HG02870 (cell line): Measurements from ENCODE around the gene ARHGDIG.

Experiments
- ATAC-seq: cut with Tn5 transposase; IDR thresholded peaks from one replicate; pipeline ENCODE4 v1.9.1; 2021; ENCODE audit warnings: mild to moderate bottlenecking, moderate library complexity; ENCODE audit not compliant: unreplicated experiment

The ARHGDIG gene

DNA sequence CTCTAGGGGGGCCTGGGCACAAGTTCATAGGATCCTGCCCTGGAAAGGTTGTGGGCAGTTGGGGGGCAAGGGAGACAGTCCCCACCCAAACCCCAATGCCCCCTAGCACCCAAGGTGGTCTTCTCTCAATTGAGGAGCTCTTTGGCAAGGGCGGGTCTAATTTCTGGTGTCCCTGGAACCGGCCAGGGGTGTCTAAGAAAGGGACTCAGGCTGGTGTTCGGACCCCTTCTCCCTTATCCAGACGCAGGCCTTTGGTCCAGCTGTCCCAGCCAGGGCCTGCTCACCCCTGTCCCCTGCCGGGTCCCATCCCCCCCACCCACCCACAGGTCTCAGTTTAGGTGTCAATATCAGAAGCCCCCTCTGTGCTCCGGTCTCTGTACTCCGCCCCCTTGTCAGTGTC, 860 bp upstream of the ARHGDIG start:
- ATAC-seq = no peak

DNA sequence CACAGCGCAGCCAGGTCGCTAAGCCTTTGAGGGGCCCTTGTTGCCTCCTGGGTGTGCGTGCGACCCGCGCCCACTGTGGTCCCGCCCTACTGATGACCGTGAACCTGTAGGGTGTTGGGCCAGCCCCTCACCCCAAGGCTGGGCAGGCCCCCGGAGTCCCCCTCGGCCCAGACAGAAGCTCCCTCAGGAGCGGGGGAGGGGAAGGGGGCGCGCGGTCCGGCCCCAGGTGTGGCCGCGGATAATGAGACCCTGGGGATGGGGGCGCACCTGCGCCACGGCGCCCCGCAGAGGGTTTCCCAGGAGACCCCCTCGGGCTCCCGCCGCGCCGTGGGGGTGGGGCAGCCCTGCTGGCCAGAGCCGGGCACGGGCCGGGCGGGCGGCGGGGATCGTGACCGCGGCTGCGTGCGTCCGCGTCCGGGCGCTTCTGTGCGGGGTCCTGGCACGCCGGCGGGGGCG, 358 bp upstream of the ARHGDIG start:
- ATAC-seq = no peak

DNA sequence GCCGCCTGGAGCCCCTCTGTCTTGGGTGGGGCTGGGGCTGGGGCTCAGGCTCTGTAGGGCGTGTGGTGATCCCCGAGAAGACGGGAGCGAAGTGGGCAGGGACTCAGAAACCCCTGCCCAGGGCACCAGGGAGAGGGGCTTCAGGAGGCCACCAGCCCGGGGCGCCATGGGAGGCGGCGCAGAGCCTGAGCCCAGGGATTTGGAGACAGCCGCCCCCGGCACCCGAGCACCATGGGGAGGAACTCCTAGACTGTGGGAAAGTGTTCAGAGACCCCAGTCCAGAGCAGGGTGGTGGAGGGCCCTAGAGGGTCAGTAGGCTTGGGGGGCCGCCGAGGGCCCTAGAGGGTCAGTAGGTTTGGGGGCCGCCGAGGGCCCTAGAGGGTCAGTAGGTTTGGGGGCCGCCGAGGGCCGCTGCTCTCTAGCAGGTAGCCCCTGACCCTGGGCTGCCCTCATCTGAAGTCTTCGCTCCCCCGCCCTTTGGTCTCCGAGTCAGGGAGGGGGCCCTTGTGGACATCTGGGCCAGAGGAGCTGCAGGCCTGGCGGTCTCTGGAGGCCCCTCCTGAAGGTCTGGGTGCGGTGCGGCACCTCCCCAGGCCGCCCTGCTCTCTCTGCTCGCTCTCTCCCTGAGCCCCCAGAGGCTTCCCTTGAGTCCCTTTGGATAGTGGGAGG, 734 bp downstream of the ARHGDIG start:
- no peak for ATAC-seq

DNA sequence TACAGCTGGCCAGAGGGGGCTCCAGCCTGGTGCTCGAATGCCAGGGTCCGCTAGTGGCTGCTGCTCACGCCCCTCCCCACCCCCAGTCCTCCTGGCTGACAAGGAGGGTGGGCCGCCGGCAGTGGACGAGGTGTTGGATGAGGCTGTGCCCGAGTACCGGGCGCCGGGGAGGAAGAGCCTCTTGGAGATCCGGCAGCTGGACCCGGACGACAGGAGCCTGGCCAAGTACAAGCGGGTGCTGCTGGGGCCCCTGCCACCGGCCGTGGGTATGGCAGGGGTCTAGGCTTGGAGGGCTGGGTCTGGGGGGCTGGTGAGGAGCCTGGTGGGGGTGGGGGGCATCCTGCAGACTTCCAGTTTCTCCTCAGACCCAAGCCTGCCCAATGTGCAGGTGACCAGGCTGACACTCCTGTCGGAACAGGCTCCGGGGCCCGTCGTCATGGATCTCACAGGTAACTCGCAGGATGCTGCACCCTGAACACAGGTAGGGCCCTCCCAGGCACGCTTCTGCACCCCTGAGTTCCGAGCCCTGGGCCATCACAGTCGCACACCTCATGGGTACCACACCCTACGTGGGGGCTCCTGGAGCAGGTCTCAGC, 1.4 kb downstream of the ARHGDIG start:
- no peak for ATAC-seq

DNA sequence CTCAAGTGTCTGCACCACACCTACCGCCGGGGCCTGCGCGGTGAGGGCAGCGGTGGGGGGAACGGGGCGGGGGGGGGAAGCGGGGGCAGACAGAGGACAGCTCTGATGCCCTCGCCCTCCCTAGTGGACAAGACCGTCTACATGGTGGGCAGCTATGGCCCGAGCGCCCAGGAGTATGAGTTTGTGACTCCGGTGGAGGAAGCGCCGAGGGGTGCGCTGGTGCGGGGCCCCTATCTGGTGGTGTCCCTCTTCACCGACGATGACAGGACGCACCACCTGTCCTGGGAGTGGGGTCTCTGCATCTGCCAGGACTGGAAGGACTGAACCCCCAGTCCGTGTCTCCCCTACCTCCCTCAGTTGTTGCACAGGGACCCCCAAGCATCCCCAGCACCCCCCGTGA, 2.1 kb downstream of the ARHGDIG start:
- no peak for ATAC-seq

DNA sequence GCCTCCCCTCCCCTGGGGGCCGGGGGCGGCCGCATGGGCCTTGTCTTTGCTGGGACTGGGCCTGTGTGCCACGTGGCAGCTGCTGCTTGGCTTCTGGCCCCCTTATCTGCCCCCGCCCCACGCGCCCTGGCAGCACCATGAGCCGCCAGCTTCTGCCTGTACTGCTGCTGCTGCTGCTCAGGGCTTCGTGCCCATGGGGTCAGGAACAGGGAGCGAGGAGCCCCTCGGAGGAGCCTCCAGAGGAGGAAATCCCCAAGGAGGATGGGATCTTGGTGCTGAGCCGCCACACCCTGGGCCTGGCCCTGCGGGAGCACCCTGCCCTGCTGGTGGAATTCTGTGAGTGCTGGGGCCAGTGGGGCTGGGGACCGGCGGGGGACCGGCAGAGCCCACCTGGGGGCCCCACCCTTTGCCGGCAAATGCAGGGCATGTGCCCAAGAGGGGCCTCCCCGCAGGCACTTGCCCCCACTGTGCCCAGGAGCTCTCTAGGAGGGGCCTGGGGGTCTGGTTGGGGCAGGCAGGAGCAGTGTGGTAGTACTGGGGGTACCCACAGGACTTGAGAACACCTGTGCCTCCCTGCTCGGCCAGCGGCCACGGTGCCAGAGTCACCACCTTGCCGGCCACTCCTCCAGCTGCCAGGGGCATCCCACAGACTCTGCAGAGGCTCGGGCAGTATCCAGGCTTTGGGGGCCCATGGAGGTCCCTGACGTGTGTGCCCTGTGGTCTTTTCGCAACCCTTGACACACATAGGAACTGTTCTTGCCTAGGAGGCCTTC, 2.8 kb downstream of the ARHGDIG start, which contains the start of gene PDIA2:
Gene PDIA2 (plus strand): TSS at position 132 of the 773 bp plus-strand sequence. CDS start 6 bp downstream, at position 138.
- no peak for ATAC-seq

DNA sequence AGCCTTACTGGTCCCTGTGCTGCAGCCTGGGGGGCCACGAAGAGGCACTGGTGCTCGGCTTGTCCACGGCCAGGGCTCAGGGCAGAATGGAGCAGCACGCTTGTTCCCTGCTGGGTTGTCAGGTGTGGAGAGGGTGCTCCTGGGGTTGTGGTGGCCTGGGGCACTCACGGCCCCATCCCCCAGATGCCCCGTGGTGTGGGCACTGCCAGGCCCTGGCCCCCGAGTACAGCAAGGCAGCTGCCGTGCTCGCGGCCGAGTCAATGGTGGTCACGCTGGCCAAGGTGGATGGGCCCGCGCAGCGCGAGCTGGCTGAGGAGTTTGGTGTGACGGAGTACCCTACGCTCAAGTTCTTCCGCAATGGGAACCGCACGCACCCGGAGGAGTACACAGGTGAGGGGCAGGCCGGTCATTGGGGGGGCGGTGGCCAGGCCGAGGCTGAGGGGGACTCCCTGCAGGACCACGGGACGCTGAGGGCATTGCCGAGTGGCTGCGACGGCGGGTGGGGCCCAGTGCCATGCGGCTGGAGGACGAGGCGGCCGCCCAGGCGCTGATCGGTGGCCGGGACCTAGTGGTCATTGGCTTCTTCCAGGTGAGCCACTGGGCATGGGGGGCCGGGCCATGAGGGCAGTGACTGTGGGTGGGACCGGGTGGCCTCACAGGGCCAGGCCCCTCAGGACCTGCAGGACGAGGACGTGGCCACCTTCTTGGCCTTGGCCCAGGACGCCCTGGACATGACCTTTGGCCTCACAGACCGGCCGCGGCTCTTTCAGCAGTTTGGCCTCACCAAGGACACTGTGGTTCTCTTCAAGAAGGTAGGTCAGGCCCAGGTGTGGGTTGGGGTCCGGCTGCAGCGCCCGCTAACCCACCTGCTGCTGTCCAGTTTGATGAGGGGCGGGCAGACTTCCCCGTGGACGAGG, 4.1 kb downstream of the ARHGDIG start:
- no peak for ATAC-seq

DNA sequence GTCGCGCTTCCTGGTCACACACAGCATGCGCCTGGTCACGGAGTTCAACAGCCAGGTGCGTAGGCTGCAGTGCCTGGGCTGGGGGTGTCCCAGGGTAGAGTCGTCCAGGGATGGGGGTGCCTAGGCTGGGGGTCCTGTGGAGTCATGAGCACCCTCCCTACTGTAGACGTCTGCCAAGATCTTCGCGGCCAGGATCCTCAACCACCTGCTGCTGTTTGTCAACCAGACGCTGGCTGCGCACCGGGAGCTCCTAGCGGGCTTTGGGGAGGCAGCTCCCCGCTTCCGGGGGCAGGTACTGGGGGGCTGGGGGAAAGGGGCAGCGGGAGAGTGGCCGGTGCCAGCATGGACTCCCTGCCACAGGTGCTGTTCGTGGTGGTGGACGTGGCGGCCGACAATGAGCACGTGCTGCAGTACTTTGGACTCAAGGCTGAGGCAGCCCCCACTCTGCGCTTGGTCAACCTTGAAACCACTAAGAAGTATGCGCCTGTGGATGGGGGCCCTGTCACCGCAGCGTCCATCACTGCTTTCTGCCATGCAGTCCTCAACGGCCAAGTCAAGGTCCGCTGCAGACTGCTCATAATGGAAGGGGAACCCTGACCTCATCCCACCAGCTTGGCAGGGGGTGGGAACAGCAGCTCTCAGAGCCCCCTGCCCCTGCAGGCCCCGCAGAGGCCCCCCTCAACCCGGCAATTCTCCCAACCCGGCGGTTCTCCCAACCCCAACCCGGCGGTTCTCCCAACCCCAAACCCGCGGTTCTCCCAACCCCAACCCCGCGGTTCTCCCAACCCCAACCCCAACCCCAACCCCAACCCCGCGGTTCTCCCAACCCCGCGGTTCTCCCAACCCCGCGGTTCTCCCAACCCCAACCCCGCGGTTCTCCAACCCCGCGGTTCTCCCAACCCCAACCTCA, 5.0 kb downstream of the ARHGDIG start:
- no peak for ATAC-seq

DNA sequence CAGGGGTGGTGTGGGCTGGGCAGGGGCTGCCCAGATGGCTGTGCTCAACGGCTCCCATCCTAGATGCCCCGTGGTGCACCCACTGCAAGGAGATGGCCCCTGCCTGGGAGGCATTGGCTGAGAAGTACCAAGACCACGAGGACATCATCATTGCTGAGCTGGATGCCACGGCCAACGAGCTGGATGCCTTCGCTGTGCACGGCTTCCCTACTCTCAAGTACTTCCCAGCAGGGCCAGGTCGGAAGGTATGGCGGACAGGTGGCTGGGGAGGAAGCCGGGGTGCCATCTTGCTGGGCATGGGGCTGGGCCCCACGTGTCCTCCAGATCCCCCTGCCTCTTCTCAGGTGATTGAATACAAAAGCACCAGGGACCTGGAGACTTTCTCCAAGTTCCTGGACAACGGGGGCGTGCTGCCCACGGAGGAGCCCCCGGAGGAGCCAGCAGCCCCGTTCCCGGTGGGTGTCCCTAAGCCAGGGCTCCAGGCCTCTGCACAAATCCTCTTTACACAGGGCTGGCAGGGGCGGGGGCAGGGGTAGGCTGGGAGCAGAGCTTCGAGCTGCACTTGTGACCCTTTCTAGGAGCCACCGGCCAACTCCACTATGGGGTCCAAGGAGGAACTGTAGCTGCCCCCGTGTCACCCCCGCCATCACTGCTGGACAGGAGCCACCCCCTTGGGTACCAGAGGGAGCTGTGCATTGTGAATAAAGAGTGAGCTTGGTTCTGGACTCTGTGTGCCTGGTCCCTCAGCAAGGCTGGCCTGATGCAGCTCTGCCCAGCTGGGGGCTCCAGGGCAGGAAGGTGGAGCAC, 6.3 kb downstream of the ARHGDIG start:
- no peak for ATAC-seq

DNA sequence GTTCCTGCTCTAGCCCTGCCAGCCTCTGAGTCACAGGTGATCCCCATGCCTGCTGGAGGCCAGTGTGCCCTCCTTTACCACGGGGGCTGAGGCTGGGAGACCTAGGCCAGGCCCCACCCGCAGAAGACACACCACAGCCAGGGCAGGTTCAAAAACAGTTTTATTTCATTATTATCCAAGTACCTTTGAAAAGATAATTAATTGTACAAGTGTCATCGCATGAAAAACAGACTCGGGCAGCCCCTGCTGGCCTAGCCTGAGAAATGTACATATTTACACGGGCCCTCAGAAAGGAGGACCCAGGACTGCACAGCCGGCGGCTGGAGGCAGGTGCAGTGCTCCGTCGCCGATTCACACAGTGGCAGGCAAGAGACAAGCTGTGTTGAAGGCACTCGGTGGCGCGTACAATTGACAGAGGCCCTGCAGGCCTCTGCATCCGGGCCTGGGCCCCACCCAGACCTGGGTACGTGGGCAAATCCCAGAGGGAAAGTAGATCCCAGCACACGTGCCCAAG, 7.0 kb downstream of the ARHGDIG start:
- ATAC-seq = no peak

DNA sequence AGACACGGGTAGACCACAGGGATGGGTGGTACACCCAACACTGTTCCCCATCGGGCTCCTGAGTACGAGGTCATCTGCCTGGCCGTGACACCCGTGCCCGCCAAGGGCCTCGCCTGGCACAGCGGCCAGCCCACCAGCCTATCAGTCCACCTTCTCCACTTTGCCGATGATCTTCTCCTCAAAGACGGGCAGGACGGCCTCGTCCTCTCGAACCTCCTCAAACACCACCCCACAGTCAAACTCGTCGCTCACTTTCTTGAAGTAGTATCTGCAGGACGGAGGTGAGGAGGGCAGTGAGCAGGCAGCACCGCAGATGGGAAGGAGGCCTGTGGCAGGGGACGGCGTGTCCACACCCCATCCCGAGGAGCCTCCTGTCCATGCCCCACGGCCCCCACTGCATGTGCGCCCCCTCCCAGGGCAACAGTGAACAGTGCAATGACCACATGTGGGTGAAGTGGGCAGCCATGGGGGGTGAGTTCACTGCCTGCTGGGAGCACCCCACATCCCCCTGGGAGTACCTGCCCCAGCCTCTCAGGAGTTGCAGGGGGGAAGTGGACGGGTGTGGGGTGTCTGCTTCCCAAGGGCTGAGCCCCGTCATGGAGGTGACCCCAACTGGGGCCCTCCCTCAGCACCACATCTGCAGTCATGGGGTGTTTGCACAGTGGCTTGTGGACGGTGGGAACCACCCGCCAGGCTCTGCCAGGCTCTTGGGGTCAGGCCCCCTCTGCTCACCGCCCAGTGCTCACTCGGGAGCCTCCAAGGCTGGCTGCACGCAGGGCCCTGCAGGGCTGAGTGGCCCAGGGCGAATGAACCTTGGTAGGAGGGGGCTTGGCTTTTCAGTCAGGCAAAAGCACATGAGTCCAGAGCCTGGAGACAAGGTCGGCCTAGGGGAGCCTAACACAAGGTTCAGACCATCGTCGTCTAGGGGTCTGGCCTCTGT, 7.9 kb downstream of the ARHGDIG start:
- no peak for ATAC-seq

DNA sequence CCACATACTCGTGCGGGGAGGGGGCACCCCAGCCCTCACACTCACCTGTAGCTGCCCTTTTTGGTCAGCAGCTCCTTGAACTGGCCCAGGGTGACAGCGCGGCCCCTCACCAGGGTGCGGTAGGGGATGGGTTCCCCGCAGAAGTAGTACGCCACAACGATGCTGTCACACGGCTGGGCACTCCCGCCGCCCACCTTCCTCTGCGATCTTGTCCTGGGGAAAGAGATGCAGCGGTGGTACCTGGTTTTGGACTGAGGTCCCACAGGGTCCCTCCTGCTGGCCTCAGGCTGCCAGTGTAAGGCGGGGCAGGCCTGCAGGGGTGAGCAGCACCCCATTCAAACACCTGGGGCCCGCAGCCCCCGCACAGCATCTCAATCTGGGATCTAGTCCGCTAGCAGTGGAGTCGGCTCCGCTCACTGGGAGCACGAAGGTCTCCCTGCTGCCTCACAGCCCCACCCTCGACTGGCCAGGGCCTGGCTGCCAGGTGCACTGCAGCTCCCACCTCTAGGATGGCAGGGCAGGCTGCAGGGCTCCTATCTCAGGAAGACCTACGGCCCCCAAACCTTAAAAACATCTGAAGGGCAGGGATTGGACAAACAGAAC, 9.1 kb downstream of the ARHGDIG start:
- no peak for ATAC-seq

DNA sequence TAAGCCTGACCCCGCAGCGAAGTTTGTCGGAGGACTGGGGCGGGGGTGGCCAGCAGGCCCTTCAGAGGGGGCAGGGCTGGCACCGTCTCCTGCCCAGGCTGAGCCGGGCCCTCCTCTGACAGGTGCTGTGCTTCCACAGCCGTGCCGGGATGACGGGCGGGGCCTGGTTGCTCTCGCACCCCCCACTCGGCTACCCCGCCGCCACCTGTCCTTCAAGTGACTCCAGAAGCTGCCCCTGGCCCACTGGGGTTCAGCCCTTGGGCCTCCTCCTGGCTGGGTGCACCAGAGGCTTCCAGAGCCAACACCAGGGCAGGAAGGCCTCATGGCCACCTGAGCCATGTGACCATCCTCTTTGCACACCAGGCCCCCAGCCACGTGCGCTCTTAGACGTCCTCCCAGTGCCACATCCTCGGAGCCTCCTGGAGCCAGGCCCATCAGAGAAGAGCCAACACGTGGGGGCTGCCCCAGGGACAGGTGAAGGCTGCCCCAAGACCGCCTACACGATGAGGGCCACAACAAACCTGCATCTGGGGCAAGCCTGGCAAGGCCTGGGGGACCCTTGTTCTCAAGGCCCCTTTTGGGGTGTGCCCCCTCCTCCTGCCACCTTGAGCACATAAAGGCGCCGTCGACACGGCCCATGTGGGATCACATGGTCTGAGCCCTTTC, 9.8 kb downstream of the ARHGDIG start:
- ATAC-seq = no peak

DNA sequence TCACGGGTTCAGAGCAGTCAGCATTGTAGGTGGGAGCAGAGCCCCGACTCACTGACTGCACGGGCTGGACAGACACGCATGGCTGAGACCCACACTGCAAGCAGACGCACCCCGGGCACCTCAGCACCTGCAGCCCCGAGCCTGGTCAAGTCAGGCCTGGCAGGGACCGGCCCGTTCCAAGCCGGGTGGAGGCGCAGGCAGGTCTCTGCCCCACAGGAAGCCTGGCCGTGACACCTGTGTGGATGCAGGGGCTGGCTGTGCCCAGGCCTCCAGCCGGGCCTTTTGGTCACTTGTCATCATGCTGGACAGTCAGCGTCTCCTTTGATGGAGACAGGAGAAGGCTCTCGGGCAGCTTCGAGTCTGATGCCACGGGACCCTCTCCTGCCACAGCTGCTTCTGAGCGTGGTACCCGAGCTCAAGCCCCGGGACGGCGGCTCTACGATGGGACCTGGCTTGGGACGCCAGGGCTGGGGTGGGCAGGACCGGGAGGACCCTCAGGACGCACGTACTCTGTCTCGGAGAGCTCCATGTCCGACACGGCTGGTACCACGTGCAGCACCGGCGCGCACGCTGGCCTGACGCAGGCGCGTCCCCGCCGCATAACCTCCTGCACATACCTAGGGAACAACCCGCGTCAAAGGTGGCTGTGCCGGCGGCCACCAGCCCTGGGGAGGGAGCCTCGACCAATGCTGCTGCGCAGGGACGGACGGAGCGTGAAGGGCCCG, 10.5 kb downstream of the ARHGDIG start:
- no peak for ATAC-seq

DNA sequence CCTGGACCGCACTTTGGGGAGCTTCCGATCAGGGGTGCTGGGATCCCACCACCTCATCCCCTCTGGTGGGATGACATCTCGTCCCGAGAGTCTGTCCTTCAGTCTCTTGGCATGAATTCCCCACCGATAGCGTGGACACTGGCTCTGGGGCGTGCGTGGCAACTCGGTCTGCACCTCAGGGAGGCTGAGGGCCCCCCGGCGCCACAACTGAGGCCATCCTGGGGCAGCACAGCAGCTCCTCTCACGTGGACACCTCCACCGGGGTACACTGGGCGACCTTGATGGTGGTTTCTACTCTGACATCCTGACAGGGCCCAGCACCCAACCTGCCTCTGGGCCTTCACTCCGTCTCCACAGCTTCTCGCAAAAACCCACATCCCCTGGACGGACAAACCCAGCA, 11.1 kb downstream of the ARHGDIG start:
- no peak for ATAC-seq
